ENCODE results near the gene CDH4. TPM values are rescaled to one million over a fixed set of nuclear protein-coding genes. Genes with fewer than 3 reads are reported as not detected.
A peak's percentile ranks its signal among the peaks of the same experiment; 100 is the strongest.

CDH4 gene
- total and polyA plus RNA-seq, 10 donors, result 0.30 to 20.1 (median 7.7) TPM

DNA sequence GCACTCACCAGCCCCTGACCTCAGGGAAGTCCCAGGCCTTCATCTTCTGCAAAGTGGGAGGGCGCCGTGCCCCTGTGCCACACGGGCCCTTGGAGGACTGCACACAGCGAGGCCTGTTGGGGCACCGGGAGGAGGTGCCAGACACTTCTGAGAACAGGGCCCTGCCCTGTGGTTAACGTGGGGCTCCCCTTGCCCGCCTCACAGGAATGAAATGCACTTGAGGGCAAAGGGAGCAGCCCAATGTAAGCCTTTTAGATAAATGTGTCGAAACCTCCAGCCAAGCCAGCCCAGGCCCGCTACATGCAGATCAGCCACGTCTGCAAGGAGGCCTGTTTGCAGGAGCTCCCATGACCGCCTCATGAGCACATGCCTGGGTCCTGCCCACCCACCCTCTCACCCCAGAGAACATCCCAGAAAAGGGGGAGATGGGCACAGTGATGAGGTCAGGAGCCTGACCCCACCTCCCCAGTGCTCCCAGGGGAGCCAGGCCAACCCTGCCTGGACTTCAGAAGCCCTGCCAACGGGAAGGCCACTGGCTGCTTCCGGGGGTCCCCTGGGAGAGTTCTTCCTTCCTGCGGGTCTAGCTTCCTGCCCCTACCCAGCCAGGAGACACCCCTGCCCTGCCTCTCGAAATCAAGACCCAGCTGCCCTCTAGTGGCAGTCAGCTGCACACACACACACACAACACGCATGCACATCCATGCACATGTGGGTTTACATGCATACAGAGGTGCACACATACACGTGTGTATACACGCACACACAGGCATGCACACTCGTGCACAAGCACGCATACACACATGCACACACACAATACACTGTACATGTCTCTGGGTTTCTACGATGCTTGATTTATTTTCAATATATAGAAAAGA is 634.9 kb downstream of the CDH4 start:
- TF ChIP-seq, protein P1, sequence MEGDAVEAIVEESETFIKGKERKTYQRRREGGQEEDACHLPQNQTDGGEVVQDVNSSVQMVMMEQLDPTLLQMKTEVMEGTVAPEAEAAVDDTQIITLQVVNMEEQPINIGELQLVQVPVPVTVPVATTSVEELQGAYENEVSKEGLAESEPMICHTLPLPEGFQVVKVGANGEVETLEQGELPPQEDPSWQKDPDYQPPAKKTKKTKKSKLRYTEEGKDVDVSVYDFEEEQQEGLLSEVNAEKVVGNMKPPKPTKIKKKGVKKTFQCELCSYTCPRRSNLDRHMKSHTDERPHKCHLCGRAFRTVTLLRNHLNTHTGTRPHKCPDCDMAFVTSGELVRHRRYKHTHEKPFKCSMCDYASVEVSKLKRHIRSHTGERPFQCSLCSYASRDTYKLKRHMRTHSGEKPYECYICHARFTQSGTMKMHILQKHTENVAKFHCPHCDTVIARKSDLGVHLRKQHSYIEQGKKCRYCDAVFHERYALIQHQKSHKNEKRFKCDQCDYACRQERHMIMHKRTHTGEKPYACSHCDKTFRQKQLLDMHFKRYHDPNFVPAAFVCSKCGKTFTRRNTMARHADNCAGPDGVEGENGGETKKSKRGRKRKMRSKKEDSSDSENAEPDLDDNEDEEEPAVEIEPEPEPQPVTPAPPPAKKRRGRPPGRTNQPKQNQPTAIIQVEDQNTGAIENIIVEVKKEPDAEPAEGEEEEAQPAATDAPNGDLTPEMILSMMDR (IDR thresholded peaks at IDR 0.05 in 8 of 11, conservative IDR thresholded peaks at IDR 0.05 in 3 of 11), result peak; percentile 40 to 80 (median 59)
- TF ChIP-seq POLR2A (IDR thresholded peaks at IDR 0.05), result no peak
- TF ChIP-seq POLR2AphosphoS5 (IDR thresholded peaks at IDR 0.05), result peak in 1 of 3 donors; percentile 15
- Histone ChIP-seq H3K4me1 (peaks cover 0 to 11% (median 7%) of the 10 kb centered on the region in 6 donors), H3K27ac (no peak overlapping the region), H3K27me3 (replicated peaks in 1 of 7) (peaks cover 0 to 42% (median 0%) of the 10 kb centered on the region in 7 donors), H3K36me3 (no peaks in the 10 kb centered on the region), H3K9me3 (no peaks in the 10 kb centered on the region), H3K4me3 (no peak overlapping the region)
- intact Hi-C loops (cut with DNase I; ENCODE audit: low total_unique reads), result no loop called here
- 27 to 52% (median 47%) methylated on average over 7 to 21 of the region's 21 CpGs for WGBS, 5 donors
- DNase-seq, result peak; percentile 69

DNA sequence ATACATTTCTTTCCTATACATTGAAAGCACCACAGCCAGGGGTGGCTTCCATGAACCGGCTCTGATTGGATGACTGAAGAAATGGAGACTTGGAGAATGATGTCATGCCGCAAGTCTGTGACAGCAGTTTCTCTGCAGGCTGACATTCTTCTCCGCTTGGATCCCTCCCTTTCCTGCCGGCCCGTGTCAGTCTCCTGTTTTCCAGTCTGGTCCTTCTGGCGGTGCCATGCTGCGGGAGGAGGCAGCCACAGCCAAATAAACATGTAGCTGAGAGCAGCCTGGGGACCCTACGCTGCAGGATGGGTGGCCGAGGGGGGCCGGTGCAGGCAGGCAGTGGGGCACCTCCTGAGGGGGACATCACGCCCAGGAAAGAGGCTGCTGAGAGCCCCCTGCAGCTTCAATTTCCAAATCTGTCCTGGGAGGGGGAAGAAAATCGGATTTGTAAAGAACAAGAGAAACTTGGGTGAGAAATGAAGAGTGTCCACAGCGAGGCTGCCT is 635.6 kb downstream of the CDH4 start:
- TF ChIP-seq, protein P1 (IDR thresholded peaks at IDR 0.05 in 8 of 11, conservative IDR thresholded peaks at IDR 0.05 in 3 of 11), result peak in 3 of 11 experiments; percentile 7 to 46 (median 14)
- TF ChIP-seq POLR2A (IDR thresholded peaks at IDR 0.05), result no peak
- H3K27ac ChIP-seq, result no peak overlapping the region
- no peaks in the 10 kb centered on the region for H3K9me3 ChIP-seq
- DNase-seq, result peak; percentile 36
- no peak overlapping the region for H3K4me3 ChIP-seq
- intact Hi-C loops (cut with DNase I; ENCODE audit: low total_unique reads), result no loop called here
- peaks cover 0 to 11% (median 7%) of the 10 kb centered on the region in 6 donors for H3K4me1 ChIP-seq
- H3K36me3 ChIP-seq, result no peaks in the 10 kb centered on the region
- 64 to 71% (median 67%) methylated on average over 13 of the region's 13 CpGs for WGBS, 5 donors
- peaks cover 0 to 35% (median 0%) of the 10 kb centered on the region in 7 donors for H3K27me3 ChIP-seq (replicated peaks in 1 of 7)

DNA sequence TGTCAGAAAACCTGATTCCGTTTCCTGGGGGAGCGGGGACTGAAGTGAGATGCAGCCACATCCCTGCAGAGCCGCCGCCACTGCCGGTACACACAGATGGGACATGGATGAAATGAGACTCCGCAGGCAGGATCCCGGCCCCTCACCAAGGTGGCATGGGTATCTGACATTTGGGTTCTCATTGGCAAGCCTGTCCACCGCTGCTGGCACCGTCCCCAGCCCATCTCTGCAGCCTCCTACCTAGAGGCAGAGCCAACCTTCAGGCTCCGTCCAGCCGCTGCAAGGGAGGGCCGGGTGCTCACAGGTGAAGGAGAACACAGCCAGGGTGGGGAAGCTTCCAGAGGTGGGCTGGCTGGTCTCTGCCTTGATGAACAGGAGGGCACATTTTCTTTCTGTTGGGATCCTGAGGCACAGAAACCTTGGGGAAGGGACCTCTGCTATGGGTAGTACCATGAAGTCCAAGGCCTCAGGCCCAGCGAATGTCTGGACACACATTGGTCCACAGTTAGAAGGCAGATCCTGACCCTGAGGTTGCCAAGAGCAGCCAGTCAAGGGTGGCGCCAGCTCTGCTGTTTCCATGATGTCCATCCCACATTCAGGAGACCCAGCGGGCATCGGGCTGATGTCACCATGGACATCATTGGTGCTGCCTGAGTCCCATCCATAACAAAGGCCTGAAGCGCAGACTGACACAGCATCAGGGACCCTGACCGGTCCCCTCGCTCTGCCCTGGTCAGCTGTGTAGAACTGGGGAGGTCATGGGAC is 636.2 kb downstream of the CDH4 start:
- DNase-seq, result peak; percentile 67
- 92 to 97% (median 93%) methylated on average over 16 to 19 of the region's 19 CpGs for WGBS, 5 donors
- H3K9me3 ChIP-seq, result no peaks in the 10 kb centered on the region
- intact Hi-C loops (cut with DNase I; ENCODE audit: low total_unique reads), result no loop called here
- H3K36me3 ChIP-seq, result no peaks in the 10 kb centered on the region
- TF ChIP-seq POLR2AphosphoS5 (IDR thresholded peaks at IDR 0.05) (no peak), POLR2A (IDR thresholded peaks at IDR 0.05) (no peak)
- TF ChIP-seq, protein P1 (IDR thresholded peaks at IDR 0.05 in 8 of 11, conservative IDR thresholded peaks at IDR 0.05 in 3 of 11), result no peak
- peaks cover 0 to 11% (median 7%) of the 10 kb centered on the region in 6 donors for H3K4me1 ChIP-seq
- H3K27me3 ChIP-seq (replicated peaks in 1 of 7), result peaks cover 0 to 29% (median 0%) of the 10 kb centered on the region in 7 donors
- no peak overlapping the region for H3K27ac ChIP-seq
- no peak overlapping the region for H3K4me3 ChIP-seq
